ENCODE data around the gene TTC6.

Gene TTC6

DNA sequence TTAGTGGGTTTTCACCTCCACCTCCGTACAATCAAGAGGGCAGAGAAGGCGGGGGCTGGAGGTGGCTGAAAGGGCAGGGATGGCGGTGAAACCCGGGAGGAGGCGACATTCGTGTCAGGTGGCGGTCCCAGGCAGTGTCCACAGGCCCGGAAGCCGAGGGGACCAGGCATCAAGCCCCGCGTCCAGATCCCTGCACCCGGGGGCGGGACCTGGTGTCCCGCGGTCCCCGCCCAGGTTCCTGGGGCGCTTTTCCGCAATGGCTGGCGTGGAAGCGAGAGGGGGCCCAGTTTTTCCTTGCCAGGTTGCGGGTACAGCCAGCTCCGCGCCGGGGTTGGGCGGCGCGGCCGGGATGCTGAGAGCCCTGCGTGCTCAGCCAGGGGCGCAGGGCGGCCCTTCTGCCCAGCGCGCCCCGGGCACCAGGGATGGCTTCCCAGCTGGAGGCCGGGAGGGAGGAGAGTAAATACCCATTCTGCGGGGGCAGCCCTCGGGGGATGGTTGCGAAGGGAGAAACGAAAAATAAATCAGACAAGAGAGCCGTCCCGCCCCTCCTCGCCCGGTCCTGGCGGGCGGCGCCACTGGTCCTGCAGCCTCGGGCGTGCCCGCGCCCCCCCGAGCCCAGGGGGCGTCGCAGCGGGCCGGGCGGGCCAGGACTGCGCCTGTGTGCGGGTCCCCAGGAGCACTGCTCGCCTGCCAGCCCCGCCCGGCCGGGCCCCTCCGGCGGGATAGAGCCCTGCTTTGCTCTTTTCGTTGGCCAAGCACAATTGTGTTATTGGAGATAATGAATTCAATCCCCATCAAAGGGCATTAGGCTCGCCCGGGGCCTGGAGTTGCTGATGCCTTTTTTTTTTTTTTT is 11.8 kb upstream of the TTC6 start:
- in situ Hi-C loops (cut with HindIII; ENCODE audit: low pct_ligation_motif_present, low pct_unique_long_range_greater_than_20kb, low sequenced_read_pairs), result no loop called here
- DNase-seq, result no peak

DNA sequence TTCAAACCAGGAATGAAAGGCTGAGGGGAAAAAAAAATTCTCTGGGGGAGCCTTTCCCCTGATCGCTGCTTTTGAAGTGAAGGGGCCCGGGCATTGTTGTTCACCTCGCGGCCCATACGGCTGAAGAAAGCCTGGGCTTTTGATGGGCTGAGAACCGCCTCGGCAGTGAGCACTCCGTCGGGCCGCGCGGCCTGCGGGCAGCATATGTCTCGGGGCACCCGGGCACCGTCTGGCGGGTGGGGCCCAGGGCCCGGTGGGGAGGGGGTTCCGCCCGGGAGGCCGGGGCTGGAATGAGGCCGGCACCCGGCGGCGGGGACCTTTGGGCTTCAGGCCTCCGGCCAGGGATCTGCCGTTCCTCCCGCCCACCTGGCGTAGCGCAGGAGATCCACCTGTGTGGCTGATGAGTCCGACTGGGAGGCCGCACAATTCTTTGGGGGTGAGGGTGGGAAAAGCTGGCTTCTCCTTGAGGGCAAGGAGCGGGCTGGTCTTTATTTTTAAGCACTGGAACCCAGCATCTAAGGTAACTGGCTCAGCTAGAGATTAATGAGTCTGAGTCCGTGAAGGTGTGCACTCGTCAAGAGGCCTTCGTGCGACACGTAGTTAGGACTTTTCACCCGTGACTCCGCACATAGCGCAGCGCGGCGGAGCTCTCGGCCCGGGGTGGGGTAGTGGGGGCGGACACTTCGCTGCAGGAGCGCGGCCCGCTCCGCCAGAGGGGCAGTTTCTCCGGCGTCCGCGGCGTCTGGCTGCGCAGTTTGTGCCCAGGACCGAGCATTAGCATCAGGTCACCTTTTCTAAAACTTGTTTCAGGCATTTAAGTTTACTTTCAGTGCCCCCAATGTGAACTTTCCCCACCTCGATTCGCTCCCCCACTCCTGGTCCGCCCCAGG is 11.0 kb upstream of the TTC6 start:
- in situ Hi-C loops (cut with HindIII; ENCODE audit: low pct_ligation_motif_present, low pct_unique_long_range_greater_than_20kb, low sequenced_read_pairs), result no loop called here
- no peak for DNase-seq

DNA sequence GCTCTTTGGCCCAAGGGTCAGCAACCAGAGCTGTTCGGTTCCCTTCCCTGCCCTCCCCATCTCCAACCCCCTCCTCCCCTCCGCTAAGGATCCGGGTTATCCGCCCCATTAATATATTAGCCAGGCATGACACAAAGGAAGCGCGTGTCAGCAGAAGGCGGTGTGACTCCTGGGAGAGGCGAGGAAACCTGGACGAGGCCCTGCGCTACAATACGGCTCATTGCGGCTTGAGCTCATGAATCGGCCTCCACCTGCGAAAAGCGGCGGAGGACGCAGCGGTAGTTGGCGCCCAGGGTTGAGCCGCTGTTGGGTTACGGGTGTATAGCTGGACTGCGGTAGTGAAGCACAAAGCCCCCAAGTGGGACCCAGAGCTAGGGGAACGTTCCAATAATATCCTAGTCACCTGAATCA is 10.3 kb upstream of the TTC6 start:
- no peak for DNase-seq
- in situ Hi-C loops (cut with HindIII; ENCODE audit: low pct_ligation_motif_present, low pct_unique_long_range_greater_than_20kb, low sequenced_read_pairs), result no loop called here

DNA sequence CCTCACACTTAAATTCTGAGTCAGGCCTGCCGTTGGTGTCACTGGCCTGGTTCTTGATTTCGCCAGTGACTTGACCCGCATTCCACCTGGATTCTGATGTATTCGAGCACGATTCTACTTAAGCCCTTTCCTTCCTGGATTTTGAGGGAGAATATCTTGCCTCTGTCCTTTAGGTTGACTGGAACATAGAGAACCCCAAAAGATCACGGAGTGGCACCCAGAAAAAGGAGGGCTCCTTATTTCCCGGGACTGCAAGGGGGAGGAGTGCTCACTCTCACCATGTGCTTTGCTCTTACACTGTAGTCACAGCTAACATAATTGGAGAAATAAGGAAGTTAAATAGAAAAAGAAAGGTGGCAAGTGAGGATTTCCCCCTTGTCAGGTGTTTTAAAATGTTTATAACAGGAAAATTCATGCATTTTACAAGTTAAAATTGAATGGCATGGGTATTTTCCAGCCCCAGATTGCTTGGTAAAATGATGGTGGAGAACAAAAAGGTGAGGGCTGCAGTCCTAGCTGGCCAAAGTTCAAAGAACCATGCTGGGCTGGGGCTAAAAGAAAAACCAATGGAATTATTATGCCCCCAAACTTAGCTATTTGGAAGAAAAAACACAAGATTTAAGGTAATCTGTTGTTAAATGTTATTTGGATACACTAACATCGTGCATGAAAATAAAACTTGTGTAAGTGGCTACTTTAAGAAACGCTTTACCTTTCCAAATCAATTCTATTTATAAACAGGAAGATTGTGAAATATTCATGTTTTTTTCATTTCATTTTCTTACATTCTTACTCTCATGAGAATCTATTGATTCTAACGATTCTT is 9.2 kb upstream of the TTC6 start:
- in situ Hi-C loops (cut with HindIII; ENCODE audit: low pct_ligation_motif_present, low pct_unique_long_range_greater_than_20kb, low sequenced_read_pairs), result no loop called here
- no peak for DNase-seq

DNA sequence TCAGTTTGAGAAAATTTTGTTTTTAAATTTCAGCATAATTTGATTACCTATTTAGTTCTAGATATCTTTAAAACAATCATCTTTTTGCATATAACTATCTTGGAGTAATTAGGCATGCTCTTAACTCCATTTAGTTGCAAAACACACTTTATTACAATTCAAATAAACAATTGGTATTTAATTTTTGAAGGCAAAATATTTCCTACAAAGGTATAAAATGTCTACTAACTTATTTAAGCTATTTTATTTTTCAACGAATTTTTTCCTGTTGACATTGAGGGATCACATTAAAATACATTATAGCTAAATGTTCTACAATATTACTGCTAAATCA is 8.7 kb upstream of the TTC6 start:
- DNase-seq, result no peak
- in situ Hi-C loops (cut with HindIII; ENCODE audit: low pct_ligation_motif_present, low pct_unique_long_range_greater_than_20kb, low sequenced_read_pairs), result no loop called here

DNA sequence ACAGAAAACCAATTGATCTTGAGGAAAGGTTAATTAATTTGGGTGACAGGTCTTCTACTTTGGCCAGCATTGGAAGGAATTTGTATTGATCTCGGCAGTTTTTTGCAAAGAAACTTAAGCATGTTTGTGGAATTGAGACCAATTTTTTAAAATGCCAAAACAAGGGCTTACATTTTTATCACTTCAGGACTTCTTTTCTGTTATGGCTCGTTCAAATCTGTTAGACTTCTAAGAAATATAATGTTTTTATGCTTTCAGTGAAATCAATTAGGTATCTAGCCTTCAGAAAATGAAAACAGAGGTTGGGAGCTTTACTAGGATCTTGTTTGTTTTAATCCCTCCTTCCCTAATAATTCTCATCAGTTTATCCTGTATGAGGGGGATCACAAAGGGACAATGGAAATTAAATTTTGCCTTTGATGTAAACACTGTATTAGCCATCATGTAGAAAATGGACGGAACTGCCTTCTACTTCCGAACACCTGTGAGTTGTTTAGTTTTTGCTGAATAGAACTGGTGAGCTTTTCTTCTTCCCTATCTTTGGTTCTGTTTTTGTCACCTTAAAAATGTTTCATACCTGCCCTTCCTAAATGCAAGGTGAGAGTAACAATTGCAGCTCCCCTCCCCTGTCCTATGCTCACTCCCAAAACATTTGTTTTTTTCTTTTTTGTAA is 8.2 kb upstream of the TTC6 start:
- in situ Hi-C loops (cut with HindIII; ENCODE audit: low pct_ligation_motif_present, low pct_unique_long_range_greater_than_20kb, low sequenced_read_pairs), result no loop called here
- DNase-seq, result no peak

DNA sequence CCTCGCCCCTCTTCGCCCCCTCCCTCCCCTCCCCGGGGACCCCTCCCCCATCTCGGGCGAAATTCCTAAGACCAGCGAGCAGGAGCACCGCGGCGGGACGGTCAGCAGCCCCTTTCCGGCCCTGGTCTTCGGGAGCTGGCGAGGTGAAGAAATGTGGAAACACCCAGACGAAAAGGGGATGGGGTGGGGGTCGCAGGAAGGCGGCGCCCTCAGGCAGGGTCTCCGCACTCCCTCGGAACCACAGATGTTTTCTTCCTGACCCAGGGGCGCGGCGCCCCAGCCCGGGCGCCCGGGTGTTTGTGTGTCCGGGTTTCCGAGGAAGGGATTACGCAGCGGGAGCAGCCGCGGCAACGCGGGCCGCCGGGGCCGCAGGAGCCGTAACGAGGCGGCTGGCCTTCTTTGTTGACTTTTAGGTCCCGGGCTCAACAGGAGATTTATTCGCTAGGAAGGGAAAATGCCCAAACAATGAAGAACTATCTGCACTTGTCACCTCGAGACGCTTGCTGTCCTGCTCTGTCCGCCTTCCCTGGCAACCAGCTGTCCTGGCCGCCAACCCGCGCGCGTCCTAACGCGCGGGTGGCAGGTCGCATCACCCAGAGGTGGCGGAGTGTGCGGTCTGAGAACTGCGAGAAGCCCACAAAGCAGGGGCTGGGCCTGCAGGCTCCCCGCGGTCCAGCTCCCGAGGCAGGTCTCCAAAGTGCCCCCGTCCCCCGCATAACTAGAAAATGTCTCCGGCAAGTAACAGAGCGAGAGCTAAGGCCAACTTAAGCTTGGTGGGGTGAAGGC is 7.4 kb upstream of the TTC6 start:
- no peak for DNase-seq
- in situ Hi-C loops (cut with HindIII; ENCODE audit: low pct_ligation_motif_present, low pct_unique_long_range_greater_than_20kb, low sequenced_read_pairs), result no loop called here

DNA sequence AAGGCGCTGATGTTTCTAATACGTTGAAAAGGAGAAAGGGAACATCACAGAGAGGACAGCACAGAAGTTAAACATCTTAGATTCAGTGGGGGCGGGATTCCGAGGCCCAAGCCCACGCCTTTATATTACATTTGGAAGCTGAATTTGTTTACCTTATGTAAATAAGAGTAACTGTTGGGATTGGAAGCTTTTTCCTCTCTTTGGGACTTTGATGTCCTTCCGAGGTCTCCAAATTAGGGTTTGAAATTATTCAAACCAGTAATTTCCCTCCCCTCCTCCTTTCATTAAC is 6.8 kb upstream of the TTC6 start:
- DNase-seq, result no peak
- in situ Hi-C loops (cut with HindIII; ENCODE audit: low pct_ligation_motif_present, low pct_unique_long_range_greater_than_20kb, low sequenced_read_pairs), result no loop called here

DNA sequence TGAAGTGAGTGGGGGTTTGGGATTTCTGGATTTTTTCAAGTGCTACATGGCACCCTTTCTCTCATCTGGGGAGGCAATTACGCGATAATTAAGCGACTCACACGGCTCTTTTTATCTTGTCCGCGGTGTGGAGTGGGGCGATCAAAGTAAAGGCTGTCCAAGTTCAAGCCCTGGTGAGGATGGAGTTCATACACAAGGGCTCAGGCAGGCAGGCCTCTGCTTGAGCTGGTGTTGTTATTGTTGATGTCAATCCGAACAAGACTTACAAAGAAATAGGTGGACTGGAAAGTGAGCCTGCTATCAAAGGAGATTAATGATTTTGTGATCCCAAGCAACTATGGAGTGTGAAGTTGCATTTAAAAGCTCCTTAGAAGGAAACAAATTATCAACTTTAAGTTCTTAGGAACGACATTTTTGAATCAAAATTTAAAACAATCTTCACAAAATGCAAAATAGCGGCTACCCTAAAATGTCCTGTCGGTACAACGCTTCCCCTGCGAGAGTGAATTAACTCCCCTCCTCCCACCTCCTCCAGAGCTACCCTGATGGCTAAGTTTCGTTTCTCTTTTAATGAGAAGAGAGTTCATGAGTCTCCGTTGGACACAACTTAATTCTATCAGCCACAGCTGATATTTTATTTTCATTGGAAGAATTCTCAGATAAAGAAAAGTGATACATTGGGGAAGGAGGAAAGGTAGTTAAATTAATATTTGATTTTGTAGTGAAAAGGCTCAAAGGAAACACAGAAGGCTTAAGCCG is 6.3 kb upstream of the TTC6 start:
- no peak for DNase-seq
- in situ Hi-C loops (cut with HindIII; ENCODE audit: low pct_ligation_motif_present, low pct_unique_long_range_greater_than_20kb, low sequenced_read_pairs), result no loop called here

DNA sequence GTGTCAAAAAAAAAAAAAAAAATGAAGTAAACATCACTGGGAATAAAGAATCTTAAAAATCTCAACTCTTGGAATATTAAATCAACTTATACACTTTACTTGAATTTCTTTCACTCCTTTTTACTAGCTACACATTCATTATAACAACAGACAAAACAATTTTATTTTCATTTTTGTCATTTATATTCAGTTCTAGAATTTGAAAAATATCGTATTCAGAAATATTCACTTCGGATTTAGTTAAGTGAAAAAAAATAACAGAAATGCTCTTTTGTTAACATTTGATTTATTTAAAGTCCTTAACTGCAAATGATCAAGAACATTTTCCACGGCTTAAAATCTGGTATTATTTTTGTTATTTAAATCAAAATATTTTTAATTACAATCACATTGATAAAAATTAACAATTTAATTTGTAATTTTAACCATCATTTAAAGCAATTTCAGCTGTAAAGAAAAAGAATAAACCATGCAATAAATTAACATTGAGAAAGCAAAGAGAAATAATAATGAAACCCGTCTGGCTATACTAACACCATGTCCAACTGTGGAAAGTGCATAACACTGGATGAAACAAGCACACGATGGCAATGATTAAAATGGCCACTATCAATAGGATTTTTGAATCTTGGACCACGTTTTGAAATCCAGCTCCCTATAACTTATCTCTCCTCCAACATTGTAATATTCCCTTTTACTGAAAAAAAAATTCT is 5.6 kb upstream of the TTC6 start:
- no peak for DNase-seq
- in situ Hi-C loops (cut with HindIII; ENCODE audit: low pct_ligation_motif_present, low pct_unique_long_range_greater_than_20kb, low sequenced_read_pairs), result no loop called here

DNA sequence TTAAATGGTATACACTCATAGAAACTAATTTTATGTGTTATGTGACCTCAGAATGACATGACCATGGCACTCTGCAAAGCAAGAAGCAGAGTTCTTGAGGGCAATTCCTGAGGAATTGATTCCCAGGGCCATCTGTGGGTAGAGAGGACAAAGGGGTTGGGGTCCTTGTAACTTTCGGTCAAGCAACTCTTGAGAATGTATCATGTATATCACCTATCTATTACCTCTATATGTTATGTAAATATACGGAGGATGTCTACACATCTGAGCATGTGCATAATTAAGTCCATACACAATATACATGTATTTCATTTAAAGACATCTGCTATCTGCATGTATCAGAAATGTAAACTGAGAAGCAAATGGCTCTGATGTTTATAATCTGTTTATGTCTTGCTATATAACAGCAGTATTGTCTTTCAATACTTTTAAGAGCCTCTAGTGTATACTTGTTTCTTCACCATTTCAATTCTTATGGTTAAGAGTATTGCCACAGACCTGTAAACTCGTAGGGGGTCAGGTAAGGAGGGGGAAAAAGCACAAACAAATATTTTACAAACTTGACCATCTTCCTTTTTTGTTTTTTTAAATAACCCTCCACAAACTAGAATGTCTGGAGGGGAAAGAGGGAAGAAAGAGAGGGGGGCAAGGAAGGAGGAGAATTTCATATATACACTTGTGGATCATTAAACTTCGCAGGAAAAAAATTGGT is 4.8 kb upstream of the TTC6 start:
- in situ Hi-C loops (cut with HindIII; ENCODE audit: low pct_ligation_motif_present, low pct_unique_long_range_greater_than_20kb, low sequenced_read_pairs), result no loop called here
- no peak for DNase-seq

DNA sequence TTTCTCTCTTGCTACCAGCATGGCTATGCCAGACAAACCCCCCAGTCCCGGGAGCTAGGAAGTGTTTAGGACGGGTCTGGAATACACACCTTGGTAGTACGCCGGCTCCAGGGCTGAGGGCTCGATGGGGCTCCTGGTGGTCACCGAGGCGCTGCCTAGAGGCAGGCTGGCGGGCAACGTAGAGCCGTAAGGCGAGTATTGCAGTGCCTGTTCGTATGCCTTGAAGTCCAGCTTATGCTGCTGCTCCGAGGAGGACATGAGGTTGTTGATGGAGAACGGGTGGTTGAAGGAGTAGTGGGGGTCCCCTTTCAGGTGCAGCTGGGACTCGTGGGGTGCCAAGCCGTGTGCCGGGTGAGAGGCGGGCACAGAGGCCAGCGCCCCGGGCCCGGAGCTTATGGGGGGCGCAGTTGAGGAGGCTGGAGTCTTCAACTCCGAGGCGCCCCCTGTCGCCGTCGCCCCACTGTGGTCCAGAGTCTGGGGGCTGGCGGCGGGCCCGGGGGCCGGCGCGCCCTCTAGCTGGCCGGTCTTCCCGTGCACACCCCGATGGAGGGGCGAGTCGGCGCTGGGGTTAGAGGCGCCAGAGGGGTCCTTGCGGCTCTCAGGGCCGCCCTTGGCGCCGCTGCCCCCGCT is 4.0 kb upstream of the TTC6 start:
- DNase-seq, result no peak
- in situ Hi-C loops (cut with HindIII; ENCODE audit: low pct_ligation_motif_present, low pct_unique_long_range_greater_than_20kb, low sequenced_read_pairs), result no loop called here

DNA sequence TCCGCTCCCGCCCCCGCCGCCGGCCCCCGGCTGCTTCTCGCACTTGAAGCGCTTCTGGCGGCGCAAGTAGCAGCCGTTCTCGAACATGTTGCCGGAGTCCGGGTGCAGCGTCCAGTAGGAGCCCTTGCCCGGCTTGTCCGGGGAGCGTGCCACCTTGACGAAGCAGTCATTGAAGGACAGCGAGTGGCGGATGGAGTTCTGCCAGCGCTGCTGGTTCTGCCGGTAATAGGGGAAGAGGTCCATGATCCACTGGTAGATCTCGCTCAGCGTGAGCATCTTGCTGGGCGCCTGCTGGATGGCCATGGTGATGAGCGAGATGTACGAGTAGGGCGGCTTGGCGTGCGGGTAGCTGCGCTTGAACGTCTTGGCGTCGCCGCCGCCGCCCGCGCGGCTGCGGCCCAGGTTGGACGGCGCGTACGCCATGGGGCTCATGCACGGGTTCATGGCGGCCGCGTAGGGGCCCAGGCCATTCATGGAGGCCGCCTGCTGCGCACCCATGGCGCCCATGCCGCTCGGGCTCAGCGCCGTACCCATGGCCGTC is 3.4 kb upstream of the TTC6 start:
- DNase-seq, result no peak
- in situ Hi-C loops (cut with HindIII; ENCODE audit: low pct_ligation_motif_present, low pct_unique_long_range_greater_than_20kb, low sequenced_read_pairs), result no loop called here

DNA sequence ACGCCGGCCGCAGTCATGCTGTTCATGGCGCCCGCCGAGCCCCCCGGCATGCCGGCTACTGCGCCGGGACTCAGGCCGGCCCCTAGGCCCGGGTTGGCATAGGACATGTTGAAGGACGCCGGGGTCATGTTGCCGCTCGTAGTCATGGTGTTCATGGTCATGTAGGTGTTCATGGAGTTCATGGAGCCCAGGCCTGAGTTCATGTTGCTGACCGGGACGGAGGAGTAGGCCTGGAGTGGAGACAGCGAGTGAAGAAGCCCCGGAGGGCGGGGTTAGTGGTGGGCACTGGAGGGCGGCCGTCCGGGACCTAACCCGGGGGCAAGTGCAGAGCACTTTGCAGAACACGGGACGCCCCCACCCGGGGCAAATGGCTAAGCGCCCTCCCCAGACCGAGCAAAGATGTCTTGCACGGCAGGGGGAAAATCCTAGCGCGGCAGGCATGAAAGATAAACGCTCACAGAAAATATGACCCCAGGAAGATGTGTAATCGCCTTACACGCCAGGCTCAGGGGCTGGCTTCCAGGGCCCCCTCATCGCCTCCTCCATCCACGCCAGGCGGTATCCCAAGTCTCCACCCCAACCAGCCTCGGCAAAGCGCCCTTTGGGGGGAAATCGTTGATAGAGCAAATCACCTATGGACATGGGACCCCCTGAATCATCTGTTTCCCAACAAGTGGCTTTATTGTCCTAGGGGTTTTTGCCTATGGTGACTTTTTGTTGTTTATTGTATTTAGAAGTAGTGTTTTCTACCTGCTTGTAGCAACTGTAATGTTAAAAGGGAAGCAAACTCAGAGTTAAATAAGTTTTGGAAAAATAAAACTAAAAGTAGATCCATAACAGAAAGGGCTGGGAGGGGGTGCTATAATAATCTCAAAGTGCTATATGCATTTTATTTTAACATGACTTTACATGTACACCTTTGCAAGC is 2.7 kb upstream of the TTC6 start:
- in situ Hi-C loops (cut with HindIII; ENCODE audit: low pct_ligation_motif_present, low pct_unique_long_range_greater_than_20kb, low sequenced_read_pairs), result no loop called here
- DNase-seq, result no peak

Measured in ACHN (cell line).